K562 (cell line): ENCODE measurements around the gene CCR8. TPM values are rescaled to one million over a fixed set of nuclear protein-coding genes. Genes with fewer than 3 reads are reported as not detected.

ENCODE experiments used
- CUX1 ChIP-seq: fragments of 200-800 bp; sonication (Bioruptor generic); IDR thresholded peaks from 2 replicates; pipeline ENCODE4 v1.6.1; 2016; ENCODE audit warnings: missing genetic modification characterization, missing compliant biosample characterization
- E2F3 ChIP-seq: fragments of 250-450 bp; sonication (Bioruptor Pico); IDR thresholded peaks from 2 replicates; pipeline ENCODE4 v1.4.0; 2020; ENCODE audit warnings: mild to moderate bottlenecking
- FOXP4 ChIP-seq: sonication (generic); formaldehyde crosslinking; IDR thresholded peaks from 2 replicates; pipeline ENCODE4 v1.8.0; 2022; ENCODE audit warnings: mild to moderate bottlenecking, missing genetic modification reagents, borderline replicate concordance
- GABPA ChIP-seq: fragments of 200-800 bp; sonication (Bioruptor generic); conservative IDR thresholded peaks from 2 replicates; pipeline ENCODE4 v1.6.1; 2016; ENCODE audit warnings: low read depth, missing genetic modification characterization, missing compliant biosample characterization
- KHSRP ChIP-seq: fragments of 450-650 bp; IDR thresholded peaks from 2 replicates; pipeline ENCODE4 v1.6.1; 2017
- ZBTB26 ChIP-seq: fragments of 450-650 bp; formaldehyde crosslinking; IDR thresholded peaks from 2 replicates; pipeline ENCODE4 v1.4.0; 2022; ENCODE audit warnings: missing genetic modification characterization
- ZNF639 ChIP-seq, 2 experiments: fragments of 200-800 bp in 1 of 2; sonication (Bioruptor generic) in 1 of 2; sonication (generic) in 1 of 2; formaldehyde crosslinking in 1 of 2; IDR thresholded peaks in 1 of 2; conservative IDR thresholded peaks in 1 of 2; 2 replicates each; pipeline versions ENCODE4 v1.5.0 to v1.6.1; 2016 to 2020; ENCODE audit warnings: missing compliant biosample characterization in 1 of 2, missing genetic modification characterization in 1 of 2, missing genetic modification reagents in 1 of 2
- ZNF76 ChIP-seq: fragments of 250-450 bp; sonication (Bioruptor Pico); IDR thresholded peaks from 2 replicates; pipeline ENCODE4 v1.4.0; 2020; ENCODE audit warnings: mild to moderate bottlenecking, moderate library complexity, borderline replicate concordance
- ZNF79 ChIP-seq: fragments of 250-450 bp; sonication (Bioruptor Pico); IDR thresholded peaks from 2 replicates; pipeline ENCODE4 v1.4.0; 2020; ENCODE audit warnings: low read depth, mild to moderate bottlenecking, moderate library complexity
- ZNF830 ChIP-seq: fragments of 250-450 bp; sonication (Bioruptor Pico); IDR thresholded peaks from 2 replicates; pipeline ENCODE4 v1.5.0; 2021; ENCODE audit warnings: mild to moderate bottlenecking
- polyA plus RNA-seq, 8 experiments: library from polyadenylated mRNA; depleted of rRNA in 4 of 8; stranded (reverse) in 5 of 8; unstranded in 3 of 8; fragments of >200 nt; fragmentation: Nextera tagmentation in 2 of 8; fragmentation: Illumina TruSeq in 1 of 8; extraction: Ambion mirVana in 2 of 8; extraction: Trizol in 1 of 8; gene quantifications; 2 replicates each; pipeline versions ENCODE4 v1.2.1 to v1.2.3, GENCODE V29; 2011 to 2014; ENCODE audit warnings: inconsistent platforms in 1 of 8, missing spikeins in 1 of 8
- total RNA-seq, 7 experiments: library from RNA; depleted of rRNA in 6 of 7; stranded (reverse); fragments of >200 nt in 6 of 7; fragmentation: Illumina TruSeq in 2 of 7; extraction: Trizol in 2 of 7; gene quantifications; 2 replicates each; pipeline versions ENCODE4 v1.2.1 to v1.2.3, GENCODE V29; 2011 to 2021; ENCODE audit warnings: low replicate concordance in 1 of 7

Gene CCR8
- total and polyA plus RNA-seq, 9 of the 15 experiments (the other 6 are each of a cell fraction or from before 2014, with no cell fraction given) = not detected

- TF ChIP-seq ZNF830 (CRISPR knock-in tag) = no peak
- TF ChIP-seq FOXP4 (CRISPR knock-in tag) = no peak
- peak; percentile 24; the same call in 1 of the 2 replicates for TF ChIP-seq ZNF76 (CRISPR knock-in tag)
- TF ChIP-seq KHSRP = no peak
- peak; percentile 64; the same call in 1 of the 2 replicates for TF ChIP-seq ZNF79 (CRISPR knock-in tag)
- no peak for TF ChIP-seq ZBTB26 (CRISPR knock-in tag)
- peak; percentile 53 for TF ChIP-seq GABPA (tag)
- TF ChIP-seq E2F3 (CRISPR knock-in tag) = peak; percentile 35; the same call in 1 of the 2 replicates
- peak; percentile 23; the same call in 1 of the 2 replicates for TF ChIP-seq CUX1 (CRISPR knock-in tag)
- TF ChIP-seq ZNF639 (CRISPR knock-in tag; conservative IDR thresholded peaks at IDR 0.05 in 1 of 2, IDR thresholded peaks at IDR 0.05 in 1 of 2) = peak in 1 of 2 experiments; percentile 38; a peak in 1 of 4 replicates
Observed at GRCh38 chr3:39361252-39361927, 31.9 kb downstream of the CCR8 start (continued).
